WTC11 (cell line): ENCODE results near the gene TPPP3. TPM values are rescaled to one million over a fixed set of nuclear protein-coding genes. Genes with fewer than 3 reads are reported as not detected.
"Not testable (repeated sequence)": the region's sequence is repeated elsewhere in the genome, so short reads cannot be mapped to it uniquely, and the experiment has no call there.

Experiments
- ATAC-seq: fragments of 200-7000 bp; cut with Tn5 transposase; 2 replicates; pipeline ENCODE4 v1.10.0; 2021; ENCODE audit warnings: mild to moderate bottlenecking, moderate library complexity
- CTCF ChIA-PET: fragments of 300-600 bp; sonication (Branson Sonifier 250); formaldehyde crosslinking; loops from one replicate; lab custom pipeline; 2021; ENCODE audit warnings: antibody characterized with exemption; lab: Charles Lee
- POLR2A ChIA-PET: fragments of 350-600 bp; sonication (Branson Sonifier 250); formaldehyde crosslinking; loops from one replicate; lab custom pipeline; 2021; ENCODE audit warnings: antibody characterized with exemption; lab: Charles Lee
- DNase-seq: peaks from one replicate; pipeline ENCODE4 v3.0.0; 2021; ENCODE audit warnings: low spot score
- H3K27ac Mint-ChIP-seq: 2 replicates; pipeline ENCODE4 v1.8.0; 2021; ENCODE audit warnings: mixed read lengths
- H3K27me3 Mint-ChIP-seq: 2 replicates; pipeline ENCODE4 v1.8.0; 2021; ENCODE audit warnings: low read depth, mild to moderate bottlenecking, moderate library complexity, mixed read lengths
- H3K36me3 Mint-ChIP-seq: 2 replicates; pipeline ENCODE4 v1.8.0; 2021; ENCODE audit warnings: mixed read lengths
- H3K4me1 Mint-ChIP-seq: 2 replicates; pipeline ENCODE4 v1.8.0; 2022; ENCODE audit warnings: mixed read lengths
- H3K4me3 Mint-ChIP-seq: 2 replicates; pipeline ENCODE4 v1.8.0; 2021; ENCODE audit warnings: mild to moderate bottlenecking, moderate library complexity, mixed read lengths
- H3K9me3 Mint-ChIP-seq: 2 replicates; pipeline ENCODE4 v1.8.0; 2021; ENCODE audit warnings: mixed read lengths
- CBFB ChIP-seq: sonication (generic); formaldehyde crosslinking; IDR thresholded peaks from 2 replicates; pipeline ENCODE4 v1.8.1; 2022; ENCODE audit warnings: mild to moderate bottlenecking, low read depth, missing genetic modification reagents
- ELF4 ChIP-seq: sonication (generic); formaldehyde crosslinking; IDR thresholded peaks from 2 replicates; pipeline ENCODE4 v1.8.1; 2022; ENCODE audit warnings: low read depth, mild to moderate bottlenecking, moderate library complexity, missing genetic modification reagents
- GABPB1 ChIP-seq: sonication (generic); formaldehyde crosslinking; IDR thresholded peaks from 2 replicates; pipeline ENCODE4 v1.8.1; 2023; ENCODE audit warnings: mild to moderate bottlenecking, missing genetic modification reagents
- GRHL2 ChIP-seq: fragments of 250-450 bp; sonication (Bioruptor Pico); IDR thresholded peaks from 2 replicates; pipeline ENCODE4 v1.8.0; 2022; ENCODE audit warnings: mild to moderate bottlenecking, moderate library complexity; ENCODE audit not compliant: insufficient replicate concordance, severe bottlenecking
- HMGA2 ChIP-seq: fragments of 250-450 bp; sonication (Bioruptor Pico); IDR thresholded peaks from 2 replicates; pipeline ENCODE4 v1.4.0; 2021; ENCODE audit warnings: mild to moderate bottlenecking, moderate library complexity
- RORB ChIP-seq: fragments of 250-450 bp; sonication (Bioruptor Pico); IDR thresholded peaks from 2 replicates; pipeline ENCODE4 v1.9.0; 2021; ENCODE audit warnings: mild to moderate bottlenecking
- ZNF121 ChIP-seq: sonication (generic); formaldehyde crosslinking; IDR thresholded peaks from 2 replicates; pipeline ENCODE4 v1.8.0; 2023; ENCODE audit warnings: missing genetic modification reagents
- ZNF138 ChIP-seq: sonication (generic); formaldehyde crosslinking; conservative IDR thresholded peaks from 2 replicates; pipeline ENCODE4 v1.8.1; 2022; ENCODE audit warnings: mild to moderate bottlenecking, moderate library complexity, missing genetic modification reagents
- ZNF219 ChIP-seq: sonication (generic); formaldehyde crosslinking; IDR thresholded peaks from 2 replicates; pipeline ENCODE4 v1.8.0; 2023; ENCODE audit warnings: missing genetic modification reagents, mild to moderate bottlenecking, borderline replicate concordance
- ZNF396 ChIP-seq: fragments of 250-450 bp; sonication (Bioruptor Pico); IDR thresholded peaks from 2 replicates; pipeline ENCODE4 v1.8.0; 2021; ENCODE audit warnings: mild to moderate bottlenecking, moderate library complexity, borderline replicate concordance
- total RNA-seq: library from RNA; stranded (reverse); gene quantifications from 3 replicates; pipeline ENCODE4 v1.2.3, GENCODE V29; 2021
- TF ChIP-seq, protein P1 (sequence below): fragments of 250-450 bp; sonication (Bioruptor Pico); IDR thresholded peaks from 2 replicates; pipeline ENCODE4 v2.1.2; 2022; ENCODE audit warnings: mild to moderate bottlenecking, moderate library complexity
- TF ChIP-seq, protein P2 (sequence below): sonication (generic); formaldehyde crosslinking; IDR thresholded peaks from 2 replicates; pipeline ENCODE4 v1.8.0; 2023; ENCODE audit warnings: missing genetic modification reagents
- TF ChIP-seq, protein P3 (sequence below): sonication (generic); formaldehyde crosslinking; IDR thresholded peaks from 2 replicates; pipeline ENCODE4 v1.8.1; 2022; ENCODE audit warnings: mild to moderate bottlenecking, moderate library complexity, missing genetic modification reagents
- TF ChIP-seq, protein P4 (sequence below): sonication (generic); formaldehyde crosslinking; IDR thresholded peaks from 2 replicates; pipeline ENCODE4 v1.8.1; 2023; ENCODE audit warnings: mild to moderate bottlenecking, missing genetic modification reagents
- TF ChIP-seq, protein P5 (sequence below): sonication (generic); formaldehyde crosslinking; IDR thresholded peaks from 2 replicates; pipeline ENCODE4 v1.8.1; 2022; ENCODE audit warnings: low read depth, missing genetic modification reagents, borderline replicate concordance

Gene TPPP3
- total RNA-seq, 1 experiment from 2014 or later = 0.74 TPM

DNA sequence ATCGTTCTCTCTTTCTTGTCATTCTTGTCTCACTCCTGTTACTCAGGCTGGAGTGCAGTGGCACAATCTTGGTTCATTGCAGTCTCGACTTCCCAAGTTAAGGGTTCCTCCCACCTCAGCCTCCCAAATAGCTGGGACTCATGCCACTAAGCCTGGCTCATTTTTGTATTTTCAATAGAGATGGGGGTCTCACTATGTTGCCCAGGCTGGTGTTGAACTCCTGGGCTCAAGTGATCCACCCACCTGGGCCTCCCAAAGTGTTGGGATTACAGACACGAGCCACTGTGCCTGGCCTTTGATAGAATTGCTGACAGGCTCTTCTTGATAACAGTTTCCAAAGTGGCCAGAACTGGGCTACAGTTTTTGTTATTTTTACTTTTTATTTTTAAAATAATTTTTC, 32.3 kb downstream of the TPPP3 start:
- Mint-ChIP-seq H3K27ac (no peak overlapping the region), H3K4me3 (no peak overlapping the region), H3K9me3 (no peaks in the 10 kb centered on the region), H3K4me1 (no peaks in the 10 kb centered on the region)
- POLR2A ChIA-PET = no interaction called here
- CTCF ChIA-PET = interaction anchor here (1.9 kb wide), 1 partner anchor 39 kb away, joined by 5 read pairs; no protein-coding TSS in a partner anchor
- no peak for ATAC-seq
- TF ChIP-seq ZNF396 (CRISPR knock-in tag) = no peak
- peak; percentile 50; the same call in 1 of the 2 replicates for TF ChIP-seq ZNF121 (CRISPR knock-in tag)
- TF ChIP-seq HMGA2 = 0 out of 2 replicates have a peak, but pooled peaks have one; percentile 88
- TF ChIP-seq, all 79 proteins: peak for 2
- H3K27me3 Mint-ChIP-seq = peaks cover 18% of the 10 kb centered on the region
- H3K36me3 Mint-ChIP-seq = no peaks in the 10 kb centered on the region
- no peak for DNase-seq

DNA sequence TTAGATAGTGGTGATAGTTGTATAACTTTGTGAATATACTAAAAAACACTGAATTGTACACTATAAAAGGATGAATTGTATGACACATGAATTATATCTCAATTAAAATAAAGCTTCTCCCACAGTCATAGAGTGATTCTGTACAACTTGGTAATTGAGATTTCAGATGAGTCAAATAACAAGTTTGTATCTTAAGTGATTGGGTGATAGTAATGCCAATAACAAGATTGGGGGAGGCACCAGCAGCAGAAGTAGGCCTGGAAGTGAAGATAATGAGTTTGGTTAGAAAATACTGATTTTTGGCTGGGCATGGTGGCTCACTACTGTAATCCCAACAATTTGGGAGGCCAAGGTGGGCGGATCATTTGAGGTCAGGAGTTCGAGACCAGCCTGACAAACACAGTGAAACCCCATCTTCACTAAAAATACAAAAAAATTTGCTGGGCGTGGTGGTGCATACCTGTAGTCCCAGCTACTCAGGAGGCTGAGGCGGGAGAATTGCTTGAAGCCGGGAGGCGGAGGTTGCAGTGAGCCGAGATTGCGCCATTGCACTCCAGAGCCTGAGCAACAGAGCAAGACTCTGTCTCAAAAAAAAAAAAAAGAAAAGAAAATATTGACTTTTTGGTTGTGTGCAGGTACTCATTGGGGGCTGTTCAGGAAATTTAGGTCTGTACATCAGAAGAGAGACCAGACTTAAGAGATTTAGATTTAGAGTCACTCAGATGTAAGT, 33.6 kb downstream of the TPPP3 start:
- H3K4me3 Mint-ChIP-seq, POLR2A ChIA-PET, H3K4me1 Mint-ChIP-seq, H3K36me3 Mint-ChIP-seq, H3K9me3 Mint-ChIP-seq, ATAC-seq, H3K27ac Mint-ChIP-seq, DNase-seq: not testable (repeated sequence)
- peaks cover 16% of the 10 kb centered on the region for H3K27me3 Mint-ChIP-seq
- CTCF ChIA-PET = interaction anchor here (1.0 to 1.9 kb wide), 2 partner anchors 13 to 40 kb away, joined by 4 to 5 read pairs; no protein-coding TSS in a partner anchor

DNA sequence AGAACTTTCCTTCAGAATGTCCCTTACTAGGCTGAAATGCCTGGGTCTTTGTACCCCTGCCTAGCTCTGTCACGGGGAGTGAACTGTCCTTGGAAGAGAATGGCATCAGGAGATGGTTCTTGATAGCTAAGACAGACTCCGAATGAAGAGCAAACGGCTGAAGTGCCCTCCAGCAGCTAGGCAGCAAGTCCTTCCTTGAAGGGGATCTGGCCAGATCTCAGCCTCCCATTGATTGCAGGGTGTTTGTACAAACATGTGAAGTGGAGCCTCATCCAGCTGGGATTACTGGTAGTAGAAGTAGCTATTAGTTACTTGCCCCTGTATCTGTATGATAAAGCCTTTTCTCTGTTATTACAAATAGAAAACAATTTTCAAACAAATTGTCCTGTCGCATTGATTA, 35.7 kb downstream of the TPPP3 start:
- H3K4me3 Mint-ChIP-seq = no peak overlapping the region
- POLR2A ChIA-PET = no interaction called here
- H3K36me3 Mint-ChIP-seq = no peaks in the 10 kb centered on the region
- H3K27ac Mint-ChIP-seq = no peak overlapping the region
- DNase-seq (no peak), ATAC-seq (no peak)
- H3K4me1 Mint-ChIP-seq = no peaks in the 10 kb centered on the region
- H3K9me3 Mint-ChIP-seq = no peaks in the 10 kb centered on the region
- CTCF ChIA-PET = interaction anchor here (0.9 to 1.5 kb wide), 2 partner anchors 42 to 108 kb away, joined by 3 to 5 read pairs; no protein-coding TSS in a partner anchor
- peaks cover 9% of the 10 kb centered on the region for H3K27me3 Mint-ChIP-seq
- no peak for TF ChIP-seq RORB (CRISPR knock-in tag)
- no peak for TF ChIP-seq GRHL2 (CRISPR knock-in tag)
- TF ChIP-seq ZNF121 (CRISPR knock-in tag) = no peak
- TF ChIP-seq ZNF138 = no peak
- TF ChIP-seq, protein P1, sequence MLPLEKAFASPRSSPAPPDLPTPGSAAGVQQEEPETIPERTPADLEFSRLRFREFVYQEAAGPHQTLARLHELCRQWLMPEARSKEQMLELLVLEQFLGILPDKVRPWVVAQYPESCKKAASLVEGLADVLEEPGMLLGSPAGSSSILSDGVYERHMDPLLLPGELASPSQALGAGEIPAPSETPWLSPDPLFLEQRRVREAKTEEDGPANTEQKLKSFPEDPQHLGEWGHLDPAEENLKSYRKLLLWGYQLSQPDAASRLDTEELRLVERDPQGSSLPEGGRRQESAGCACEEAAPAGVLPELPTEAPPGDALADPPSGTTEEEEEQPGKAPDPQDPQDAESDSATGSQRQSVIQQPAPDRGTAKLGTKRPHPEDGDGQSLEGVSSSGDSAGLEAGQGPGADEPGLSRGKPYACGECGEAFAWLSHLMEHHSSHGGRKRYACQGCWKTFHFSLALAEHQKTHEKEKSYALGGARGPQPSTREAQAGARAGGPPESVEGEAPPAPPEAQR (CRISPR knock-in tag) = no peak
- TF ChIP-seq ZNF219 (CRISPR knock-in tag) = no peak
- TF ChIP-seq, protein P2, sequence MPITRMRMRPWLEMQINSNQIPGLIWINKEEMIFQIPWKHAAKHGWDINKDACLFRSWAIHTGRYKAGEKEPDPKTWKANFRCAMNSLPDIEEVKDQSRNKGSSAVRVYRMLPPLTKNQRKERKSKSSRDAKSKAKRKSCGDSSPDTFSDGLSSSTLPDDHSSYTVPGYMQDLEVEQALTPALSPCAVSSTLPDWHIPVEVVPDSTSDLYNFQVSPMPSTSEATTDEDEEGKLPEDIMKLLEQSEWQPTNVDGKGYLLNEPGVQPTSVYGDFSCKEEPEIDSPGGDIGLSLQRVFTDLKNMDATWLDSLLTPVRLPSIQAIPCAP (CRISPR knock-in tag) = no peak
- TF ChIP-seq, protein P3, sequence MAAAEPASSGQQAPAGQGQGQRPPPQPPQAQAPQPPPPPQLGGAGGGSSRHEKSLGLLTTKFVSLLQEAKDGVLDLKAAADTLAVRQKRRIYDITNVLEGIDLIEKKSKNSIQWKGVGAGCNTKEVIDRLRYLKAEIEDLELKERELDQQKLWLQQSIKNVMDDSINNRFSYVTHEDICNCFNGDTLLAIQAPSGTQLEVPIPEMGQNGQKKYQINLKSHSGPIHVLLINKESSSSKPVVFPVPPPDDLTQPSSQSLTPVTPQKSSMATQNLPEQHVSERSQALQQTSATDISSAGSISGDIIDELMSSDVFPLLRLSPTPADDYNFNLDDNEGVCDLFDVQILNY (CRISPR knock-in tag) = no peak
- no peak for TF ChIP-seq ZNF396 (CRISPR knock-in tag)
- TF ChIP-seq, protein P4, sequence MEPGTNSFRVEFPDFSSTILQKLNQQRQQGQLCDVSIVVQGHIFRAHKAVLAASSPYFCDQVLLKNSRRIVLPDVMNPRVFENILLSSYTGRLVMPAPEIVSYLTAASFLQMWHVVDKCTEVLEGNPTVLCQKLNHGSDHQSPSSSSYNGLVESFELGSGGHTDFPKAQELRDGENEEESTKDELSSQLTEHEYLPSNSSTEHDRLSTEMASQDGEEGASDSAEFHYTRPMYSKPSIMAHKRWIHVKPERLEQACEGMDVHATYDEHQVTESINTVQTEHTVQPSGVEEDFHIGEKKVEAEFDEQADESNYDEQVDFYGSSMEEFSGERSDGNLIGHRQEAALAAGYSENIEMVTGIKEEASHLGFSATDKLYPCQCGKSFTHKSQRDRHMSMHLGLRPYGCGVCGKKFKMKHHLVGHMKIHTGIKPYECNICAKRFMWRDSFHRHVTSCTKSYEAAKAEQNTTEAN (CRISPR knock-in tag) = no peak
- TF ChIP-seq GABPB1 = no peak
- TF ChIP-seq, protein P5, sequence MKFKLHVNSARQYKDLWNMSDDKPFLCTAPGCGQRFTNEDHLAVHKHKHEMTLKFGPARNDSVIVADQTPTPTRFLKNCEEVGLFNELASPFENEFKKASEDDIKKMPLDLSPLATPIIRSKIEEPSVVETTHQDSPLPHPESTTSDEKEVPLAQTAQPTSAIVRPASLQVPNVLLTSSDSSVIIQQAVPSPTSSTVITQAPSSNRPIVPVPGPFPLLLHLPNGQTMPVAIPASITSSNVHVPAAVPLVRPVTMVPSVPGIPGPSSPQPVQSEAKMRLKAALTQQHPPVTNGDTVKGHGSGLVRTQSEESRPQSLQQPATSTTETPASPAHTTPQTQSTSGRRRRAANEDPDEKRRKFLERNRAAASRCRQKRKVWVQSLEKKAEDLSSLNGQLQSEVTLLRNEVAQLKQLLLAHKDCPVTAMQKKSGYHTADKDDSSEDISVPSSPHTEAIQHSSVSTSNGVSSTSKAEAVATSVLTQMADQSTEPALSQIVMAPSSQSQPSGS (CRISPR knock-in tag) = no peak
- no peak for TF ChIP-seq ELF4 (CRISPR knock-in tag)
- no peak for TF ChIP-seq CBFB (CRISPR knock-in tag)
